Measurements from ENCODE around the gene IFITM10.

GRCh38 chr11:1703146-1703545 lies 47.2 kb downstream of the IFITM10 start:
- no peak for TF ChIP-seq CTCF (IDR thresholded peaks at IDR 0.05)
- no peak for TF ChIP-seq EZH2 (IDR thresholded peaks at IDR 0.05; ENCODE audit: borderline replicate concordance, insufficient read depth, low read depth, low read length, poor library complexity, severe bottlenecking)

All from B cell (primary cell).